Stimulated activated CD8-positive, alpha-beta memory T cell treated with anti-CD3 and anti-CD28 coated beads, Interleukin-12 subunit alpha, Interleukin-12 subunit beta, amount 100 ng/mL, for 24 hours (primary cell): ENCODE results near the gene MAPK1.
"Not testable (repeated sequence)": the region's sequence is repeated elsewhere in the genome, so short reads cannot be mapped to it uniquely, and the experiment has no call there.

Experiments
- DNase-seq: peaks from one replicate; pipeline ENCODE4 v3.0.0-alpha.2; 2020; ENCODE audit errors: extremely low read depth

The MAPK1 gene

GRCh38 chr22:21790849-21791610 lies 76.4 kb downstream of the MAPK1 start:
- DNase-seq, result not testable (repeated sequence)

GRCh38 chr22:21790359-21790758 lies 77.1 kb downstream of the MAPK1 start:
- DNase-seq, result no peak

- DNase-seq, result not testable (repeated sequence)
Measured at GRCh38 chr22:21787565-21787964, 79.9 kb downstream of the MAPK1 start.

- no peak for DNase-seq
Measured at GRCh38 chr22:21780259-21780658, 87.2 kb downstream of the MAPK1 start.

GRCh38 chr22:21779444-21779843 lies 88.0 kb downstream of the MAPK1 start:
- no peak for DNase-seq

- DNase-seq, result no peak
Measured at GRCh38 chr22:21778705-21779363, 88.6 kb downstream of the MAPK1 start.

- no peak for DNase-seq
Measured at GRCh38 chr22:21771631-21771976, 95.8 kb downstream of the MAPK1 start.

GRCh38 chr22:21768435-21768834 lies 99.0 kb downstream of the MAPK1 start:
- DNase-seq, result no peak

GRCh38 chr22:21766691-21767462 lies 100.6 kb downstream of the MAPK1 start:
- DNase-seq, result no peak

- DNase-seq, result no peak
Measured at GRCh38 chr22:21765909-21766529, 101.4 kb downstream of the MAPK1 start.

- DNase-seq, result no peak
Measured at GRCh38 chr22:21764038-21764804, 103.2 kb downstream of the MAPK1 start.

- DNase-seq, result no peak
Measured at GRCh38 chr22:21762712-21763581, 104.5 kb downstream of the MAPK1 start.

- DNase-seq, result no peak
Measured at GRCh38 chr22:21761994-21762680, 105.3 kb downstream of the MAPK1 start.

GRCh38 chr22:21761086-21761485 lies 106.4 kb downstream of the MAPK1 start:
- no peak for DNase-seq

GRCh38 chr22:21760640-21761039 lies 106.8 kb downstream of the MAPK1 start:
- no peak for DNase-seq

- no peak for DNase-seq
Measured at GRCh38 chr22:21759646-21760376, 107.6 kb downstream of the MAPK1 start.

- no peak for DNase-seq
Measured at GRCh38 chr22:21759093-21759492, 108.4 kb downstream of the MAPK1 start.

GRCh38 chr22:21758091-21758864 lies 109.2 kb downstream of the MAPK1 start:
- no peak for DNase-seq
